OCI-LY7 (cell line): ENCODE measurements around the gene CENPH.

Source experiments
- EZH2phosphoT487 ChIP-seq: fragments of 200-600 bp; sonication (generic); IDR thresholded peaks from 2 replicates; pipeline ENCODE4 v1.6.1; 2018; ENCODE audit warnings: low read depth, borderline replicate concordance, mild to moderate bottlenecking, mixed run types, antibody characterized with exemption, low read length, moderate library complexity, mixed read lengths
- TF ChIP-seq, protein P1 (sequence below): fragments of 200-600 bp; sonication (generic); conservative IDR thresholded peaks from 2 replicates; pipeline ENCODE4 v1.5.1; 2014; ENCODE audit warnings: mild to moderate bottlenecking, antibody characterized with exemption, low read length, moderate library complexity, mixed read lengths

DNA sequence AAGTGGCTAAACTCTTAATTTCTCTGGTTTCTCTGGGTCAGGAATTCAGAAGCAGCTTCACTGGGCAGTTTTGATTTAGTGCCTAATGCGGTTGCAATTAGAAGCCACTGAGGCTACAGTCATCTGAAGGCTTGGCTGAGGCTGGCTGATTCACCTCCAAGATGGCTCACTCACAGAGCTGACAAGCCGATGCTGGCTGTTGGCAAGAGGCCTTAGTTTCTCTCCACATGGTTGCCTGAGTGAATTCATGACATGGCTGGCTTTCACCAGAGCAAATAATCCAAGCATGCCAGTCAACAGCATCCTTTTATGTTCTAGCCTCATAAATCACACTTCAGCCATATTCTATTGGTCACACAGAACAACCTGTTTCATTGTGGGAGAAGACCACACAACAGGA lies 42.5 kb downstream of the CENPH start:
- TF ChIP-seq, protein P1, sequence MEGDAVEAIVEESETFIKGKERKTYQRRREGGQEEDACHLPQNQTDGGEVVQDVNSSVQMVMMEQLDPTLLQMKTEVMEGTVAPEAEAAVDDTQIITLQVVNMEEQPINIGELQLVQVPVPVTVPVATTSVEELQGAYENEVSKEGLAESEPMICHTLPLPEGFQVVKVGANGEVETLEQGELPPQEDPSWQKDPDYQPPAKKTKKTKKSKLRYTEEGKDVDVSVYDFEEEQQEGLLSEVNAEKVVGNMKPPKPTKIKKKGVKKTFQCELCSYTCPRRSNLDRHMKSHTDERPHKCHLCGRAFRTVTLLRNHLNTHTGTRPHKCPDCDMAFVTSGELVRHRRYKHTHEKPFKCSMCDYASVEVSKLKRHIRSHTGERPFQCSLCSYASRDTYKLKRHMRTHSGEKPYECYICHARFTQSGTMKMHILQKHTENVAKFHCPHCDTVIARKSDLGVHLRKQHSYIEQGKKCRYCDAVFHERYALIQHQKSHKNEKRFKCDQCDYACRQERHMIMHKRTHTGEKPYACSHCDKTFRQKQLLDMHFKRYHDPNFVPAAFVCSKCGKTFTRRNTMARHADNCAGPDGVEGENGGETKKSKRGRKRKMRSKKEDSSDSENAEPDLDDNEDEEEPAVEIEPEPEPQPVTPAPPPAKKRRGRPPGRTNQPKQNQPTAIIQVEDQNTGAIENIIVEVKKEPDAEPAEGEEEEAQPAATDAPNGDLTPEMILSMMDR, result no peak
- TF ChIP-seq EZH2phosphoT487, result no peak
